Measurements from ENCODE around the gene DXO.

DXO gene

GRCh38 chr6:31922942-31923341 is 49.0 kb downstream of the DXO start:
- FAIRE-seq: no peak

GRCh38 chr6:31920811-31921210 is 51.1 kb downstream of the DXO start:
- no peak for FAIRE-seq
